ENCODE data around the gene PCDH15.

- TF ChIP-seq YY1 (IDR thresholded peaks at IDR 0.05; ENCODE audit: insufficient read depth, insufficient read length) (no peak), ZNF274 (IDR thresholded peaks at IDR 0.05; ENCODE audit: low read depth, low read length) (no peak)
Observed at GRCh38 chr10:53841483-53842145, 959.4 kb downstream of the PCDH15 start.

Data from NT2/D1 (cell line).